ENCODE data around the gene ALDOB.

Gene ALDOB

GRCh38 chr9:101383361-101383760 lies 52.2 kb downstream of the ALDOB start:
- no peak for ATAC-seq

DNA sequence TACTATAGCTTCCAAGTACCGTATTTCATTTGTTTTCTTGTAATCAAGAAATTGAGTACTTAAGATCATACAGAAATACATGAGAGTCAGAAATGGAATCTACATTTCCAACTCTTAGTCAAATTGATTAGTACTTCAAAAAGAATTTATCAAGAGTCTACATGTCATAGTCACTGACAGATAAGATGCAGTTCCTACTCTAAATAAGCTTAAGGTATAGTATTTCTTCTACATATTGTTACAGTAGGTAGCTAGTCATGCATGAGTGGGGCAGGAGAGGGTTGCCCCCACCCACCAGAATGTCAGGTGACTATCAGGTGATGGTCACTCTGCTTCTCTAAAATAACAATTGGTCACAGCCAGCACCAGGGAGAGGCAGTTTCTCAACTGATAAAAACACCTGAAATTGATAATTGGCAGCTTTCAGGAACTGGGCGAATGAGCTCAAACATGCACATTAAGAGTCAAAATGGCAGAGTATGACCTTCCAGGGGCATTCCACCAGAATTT lies 53.7 kb downstream of the ALDOB start:
- no peak for ATAC-seq

GRCh38 chr9:101381118-101381517 lies 54.5 kb downstream of the ALDOB start:
- no peak for ATAC-seq

GRCh38 chr9:101380295-101380694 lies 55.3 kb downstream of the ALDOB start:
- no peak for ATAC-seq

DNA sequence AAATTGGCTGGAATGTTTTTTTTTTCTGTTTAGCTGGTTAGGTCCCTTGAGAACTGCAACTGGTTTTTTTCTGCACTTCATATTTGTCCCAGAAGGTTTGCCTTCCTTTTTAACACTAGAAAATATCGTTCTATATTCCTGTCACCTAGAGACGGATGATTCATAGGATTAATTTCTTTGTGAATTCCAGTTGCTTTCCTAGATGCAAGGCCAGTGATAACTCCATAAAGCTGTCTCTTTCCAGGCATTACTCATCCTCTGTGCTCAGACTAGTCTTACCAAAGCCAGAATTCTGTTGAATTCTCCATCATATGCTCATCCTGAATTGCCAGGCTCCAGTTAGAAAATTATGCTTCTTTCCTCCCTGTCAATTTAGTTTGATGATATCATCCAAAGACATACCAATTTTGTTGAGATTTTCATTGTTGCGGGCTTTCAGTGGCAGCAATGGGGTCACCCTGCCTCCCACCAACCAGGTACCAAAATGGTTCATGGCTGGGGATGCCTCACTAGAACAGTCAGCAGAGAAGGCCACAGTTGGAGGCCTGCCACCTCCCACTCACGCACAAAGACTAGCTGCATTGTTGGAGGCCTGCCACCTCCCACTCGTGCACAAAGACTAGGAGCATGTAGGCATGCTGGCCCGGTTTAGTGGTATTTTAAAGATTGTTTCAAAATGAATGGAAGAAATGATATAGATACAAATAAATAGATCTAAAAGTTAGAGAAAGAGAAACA lies 59.3 kb downstream of the ALDOB start:
- no peak for ATAC-seq

DNA sequence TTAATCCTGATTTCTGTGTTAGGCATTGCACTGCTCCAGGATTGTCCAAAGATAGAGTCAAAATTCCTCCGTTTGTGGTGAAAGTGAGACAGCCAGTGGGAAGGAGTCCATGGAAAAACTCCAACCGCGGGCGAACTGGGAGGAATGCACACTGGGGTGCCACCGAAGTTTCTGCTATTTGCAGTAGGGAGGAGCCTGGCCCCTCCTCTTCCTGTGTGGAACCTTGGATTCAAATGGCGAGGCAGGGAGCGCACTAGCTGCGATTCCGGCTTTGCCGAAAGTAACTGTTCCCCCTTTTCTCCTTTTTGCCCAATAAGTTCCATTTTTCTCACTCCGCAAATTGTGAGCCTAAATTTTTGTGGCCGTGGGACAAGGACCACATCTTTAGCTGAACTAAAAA lies 60.0 kb downstream of the ALDOB start:
- no peak for ATAC-seq

- ATAC-seq = no peak
Observed at GRCh38 chr9:101372327-101373118, 63.1 kb downstream of the ALDOB start.

GRCh38 chr9:101371813-101372212 lies 63.8 kb downstream of the ALDOB start:
- no peak for ATAC-seq

All from activated CD4-positive, CD25-positive, alpha-beta regulatory T cell treated with anti-CD3 and anti-CD28 coated beads, Interleukin-2, amount 50 U/mL, for 24 hours (primary cell).